Parathyroid adenoma (tissue), 2 donors: ENCODE data around the gene DOCK3.

Experiments used
- H2AFZ ChIP-seq: fragments of 300-600 bp; sonication (generic); one replicate; pipeline ENCODE4 v1.7.0; 2017; ENCODE audit warnings: antibody characterized with exemption, mild to moderate bottlenecking
- H3K27ac ChIP-seq: fragments of 300-600 bp; sonication (generic); one replicate; pipeline ENCODE4 v1.7.0; 2017
- H3K27me3 ChIP-seq: fragments of 300-600 bp; sonication (generic); one replicate; pipeline ENCODE4 v1.7.0; 2017; ENCODE audit warnings: low read length; ENCODE audit not compliant: control insufficient read depth, insufficient read depth
- H3K36me3 ChIP-seq: fragments of 300-600 bp; sonication (generic); one replicate; pipeline ENCODE4 v1.7.0; 2017; ENCODE audit warnings: low read length; ENCODE audit not compliant: control insufficient read depth, insufficient read depth
- H3K4me1 ChIP-seq: fragments of 300-600 bp; sonication (generic); one replicate; pipeline ENCODE4 v1.7.0; 2017; ENCODE audit warnings: control low read depth
- H3K4me2 ChIP-seq: fragments of 300-600 bp; sonication (generic); one replicate; pipeline ENCODE4 v1.7.0; 2017; ENCODE audit warnings: low read length
- H3K4me3 ChIP-seq: fragments of 300-600 bp; sonication (generic); one replicate; pipeline ENCODE4 v1.7.0; 2017; ENCODE audit warnings: low read depth, low read length
- H3K79me2 ChIP-seq: fragments of 300-600 bp; sonication (generic); one replicate; pipeline ENCODE4 v1.7.0; 2017; ENCODE audit warnings: control low read depth
- H3K9ac ChIP-seq: fragments of 300-600 bp; sonication (generic); one replicate; pipeline ENCODE4 v1.7.0; 2017; ENCODE audit warnings: mild to moderate bottlenecking
- H3K9me3 ChIP-seq: fragments of 300-600 bp; sonication (generic); one replicate; pipeline ENCODE4 v1.7.0; 2017; ENCODE audit warnings: low read length; ENCODE audit not compliant: control insufficient read depth
- CTCF ChIP-seq: fragments of 300-600 bp; sonication (generic); IDR thresholded peaks from one replicate; pipeline ENCODE4 v1.7.0; 2017; ENCODE audit warnings: antibody characterized with exemption, mild to moderate bottlenecking
- donor health status: primary hyperparathyroidism.

The DOCK3 gene

GRCh38 chr3:50639055-50639494 is 35.7 kb upstream of the DOCK3 start:
- no peak for TF ChIP-seq CTCF
- Histone ChIP-seq H3K4me1 (peaks cover 11% of the 10 kb centered on the region), H3K27ac (no peak overlapping the region), H3K4me2 (no peak overlapping the region), H3K27me3 (no peaks in the 10 kb centered on the region), H2AFZ (no peak overlapping the region), H3K9ac (no peak overlapping the region), H3K4me3 (no peak overlapping the region), H3K79me2 (peaks cover 4% of the 10 kb centered on the region), H3K36me3 (no peaks in the 10 kb centered on the region), H3K9me3 (no peaks in the 10 kb centered on the region)

- Histone ChIP-seq H3K4me3 (no peak overlapping the region), H3K36me3 (no peaks in the 10 kb centered on the region), H3K79me2 (no peaks in the 10 kb centered on the region), H3K9me3 (no peaks in the 10 kb centered on the region), H2AFZ (no peak overlapping the region), H3K4me2 (no peak overlapping the region), H3K27me3 (no peaks in the 10 kb centered on the region), H3K9ac (no peak overlapping the region), H3K27ac (no peak overlapping the region), H3K4me1 (peaks cover 11% of the 10 kb centered on the region)
- TF ChIP-seq CTCF: no peak
Observed at GRCh38 chr3:50642382-50642781, 32.3 kb upstream of the DOCK3 start.

- Histone ChIP-seq H3K9ac (no peak overlapping the region), H3K36me3 (no peaks in the 10 kb centered on the region), H3K9me3 (no peaks in the 10 kb centered on the region), H3K79me2 (no peaks in the 10 kb centered on the region), H3K4me2 (no peak overlapping the region), H2AFZ (no peak overlapping the region), H3K4me3 (no peak overlapping the region), H3K27ac (no peak overlapping the region), H3K4me1 (peaks cover under 1% of the 10 kb centered on the region), H3K27me3 (no peaks in the 10 kb centered on the region)
- TF ChIP-seq CTCF: no peak
Observed at GRCh38 chr3:50644561-50644960, 30.2 kb upstream of the DOCK3 start.

- Histone ChIP-seq H3K36me3 (no peaks in the 10 kb centered on the region), H3K27me3 (no peaks in the 10 kb centered on the region), H3K4me2 (no peak overlapping the region), H3K9ac (no peak overlapping the region), H3K4me3 (no peak overlapping the region), H3K4me1 (no peaks in the 10 kb centered on the region), H3K79me2 (no peaks in the 10 kb centered on the region), H3K9me3 (no peaks in the 10 kb centered on the region), H2AFZ (no peak overlapping the region), H3K27ac (no peak overlapping the region)
- no peak for TF ChIP-seq CTCF
Observed at GRCh38 chr3:50645378-50645777, 29.3 kb upstream of the DOCK3 start.

GRCh38 chr3:50648313-50648712 is 26.4 kb upstream of the DOCK3 start:
- TF ChIP-seq CTCF: no peak
- H3K9ac ChIP-seq: no peak overlapping the region
- no peak overlapping the region for H3K4me2 ChIP-seq
- no peak overlapping the region for H2AFZ ChIP-seq
- no peaks in the 10 kb centered on the region for H3K9me3 ChIP-seq
- H3K36me3 ChIP-seq: no peaks in the 10 kb centered on the region
- H3K27ac ChIP-seq: no peak overlapping the region
- no peak overlapping the region for H3K4me3 ChIP-seq
- no peaks in the 10 kb centered on the region for H3K79me2 ChIP-seq
- H3K27me3 ChIP-seq: no peaks in the 10 kb centered on the region
- no peaks in the 10 kb centered on the region for H3K4me1 ChIP-seq
